Neural progenitor cell (in vitro differentiated cells): ENCODE data around the gene OR10K2.

Experiments
- EZH2phosphoT487 ChIP-seq: fragments of 200-600 bp; sonication (generic); IDR thresholded peaks from 2 replicates; pipeline ENCODE4 v1.6.1; 2017; ENCODE audit warnings: antibody characterized with exemption
- TF ChIP-seq, protein P1 (sequence below): fragments of 200-600 bp; sonication (generic); IDR thresholded peaks from 2 replicates; pipeline ENCODE4 v1.5.1; 2017; ENCODE audit warnings: antibody characterized with exemption, mild to moderate bottlenecking

DNA sequence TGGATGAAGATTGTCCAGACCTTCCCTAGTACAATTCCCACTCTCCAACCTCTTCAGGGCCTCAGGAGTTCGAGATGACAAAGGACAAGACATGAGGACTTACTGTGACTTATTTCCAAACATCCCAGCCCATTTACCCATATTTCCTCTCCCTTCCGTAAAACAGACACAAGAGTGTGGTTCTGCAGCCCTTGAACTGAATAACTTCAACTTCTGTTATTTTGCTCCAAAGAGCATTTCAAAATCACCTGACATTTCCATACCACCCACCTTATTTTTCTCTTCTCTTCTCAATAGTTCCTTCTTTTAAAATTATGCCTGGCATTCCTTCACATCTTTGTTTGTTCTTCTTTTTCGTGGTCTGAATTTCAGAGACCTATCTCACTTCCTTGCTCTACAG lies 8.7 kb upstream of the OR10K2 start:
- TF ChIP-seq, protein P1, sequence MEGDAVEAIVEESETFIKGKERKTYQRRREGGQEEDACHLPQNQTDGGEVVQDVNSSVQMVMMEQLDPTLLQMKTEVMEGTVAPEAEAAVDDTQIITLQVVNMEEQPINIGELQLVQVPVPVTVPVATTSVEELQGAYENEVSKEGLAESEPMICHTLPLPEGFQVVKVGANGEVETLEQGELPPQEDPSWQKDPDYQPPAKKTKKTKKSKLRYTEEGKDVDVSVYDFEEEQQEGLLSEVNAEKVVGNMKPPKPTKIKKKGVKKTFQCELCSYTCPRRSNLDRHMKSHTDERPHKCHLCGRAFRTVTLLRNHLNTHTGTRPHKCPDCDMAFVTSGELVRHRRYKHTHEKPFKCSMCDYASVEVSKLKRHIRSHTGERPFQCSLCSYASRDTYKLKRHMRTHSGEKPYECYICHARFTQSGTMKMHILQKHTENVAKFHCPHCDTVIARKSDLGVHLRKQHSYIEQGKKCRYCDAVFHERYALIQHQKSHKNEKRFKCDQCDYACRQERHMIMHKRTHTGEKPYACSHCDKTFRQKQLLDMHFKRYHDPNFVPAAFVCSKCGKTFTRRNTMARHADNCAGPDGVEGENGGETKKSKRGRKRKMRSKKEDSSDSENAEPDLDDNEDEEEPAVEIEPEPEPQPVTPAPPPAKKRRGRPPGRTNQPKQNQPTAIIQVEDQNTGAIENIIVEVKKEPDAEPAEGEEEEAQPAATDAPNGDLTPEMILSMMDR: no peak
- TF ChIP-seq EZH2phosphoT487: no peak
